ENCODE results near the gene ZNF622.

GRCh38 chr5:16457853-16458252 is 7.7 kb downstream of the ZNF622 start:
- no peak for TF ChIP-seq CTCF (IDR thresholded peaks at IDR 0.05)
- TF ChIP-seq POLR2A (IDR thresholded peaks at IDR 0.05), result no peak
- TF ChIP-seq POLR2AphosphoS5 (IDR thresholded peaks at IDR 0.05), result no peak
- no peak for TF ChIP-seq EP300 (IDR thresholded peaks at IDR 0.05)

All from sigmoid colon (tissue), 4 donors.